Keratinocyte (primary cell): ENCODE results near the gene CCDC3.

Experiments
- CTCF ChIP-seq, 3 experiments: IDR thresholded peaks in 1 of 3; conservative IDR thresholded peaks in 1 of 3; optimal IDR thresholded peaks in 1 of 3; 2 replicates in 2 of 3; 3 replicates in 1 of 3; pipeline versions ENCODE3 to v1.5.1; 2011; ENCODE audit warnings: low read length in 3 of 3, mild to moderate bottlenecking in 3 of 3, moderate library complexity in 2 of 3, control low read depth in 1 of 3, inconsistent platforms in 1 of 3; ENCODE audit not compliant: insufficient read depth in 2 of 3; ENCODE audit errors: extremely low read depth in 1 of 3
- EZH2 ChIP-seq: IDR thresholded peaks from one replicate; pipeline ENCODE4 v1.6.1; 2012; ENCODE audit warnings: inconsistent platforms, mild to moderate bottlenecking, low read length, moderate library complexity

DNA sequence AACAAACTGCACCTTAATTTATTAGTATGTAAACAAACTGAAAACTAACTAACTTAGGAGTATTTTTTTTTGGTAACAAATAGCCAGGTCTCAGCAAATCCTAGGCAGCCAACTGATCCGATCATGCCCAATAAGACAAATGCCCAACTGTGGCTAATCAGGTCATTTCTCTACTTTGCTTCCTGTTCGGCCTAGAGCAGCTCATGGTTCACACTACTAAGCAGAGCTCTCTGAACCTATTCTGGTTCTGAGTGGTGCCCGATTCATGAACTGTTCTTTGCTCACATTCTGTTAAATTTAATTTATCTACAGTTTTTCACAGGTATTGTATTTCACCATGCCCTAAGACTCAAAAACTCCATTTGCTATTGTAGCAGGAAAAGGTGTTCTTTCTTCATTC is 55.1 kb downstream of the CCDC3 start:
- TF ChIP-seq CTCF (optimal IDR thresholded peaks at IDR 0.05 in 1 of 3, IDR thresholded peaks at IDR 0.05 in 1 of 3, conservative IDR thresholded peaks at IDR 0.05 in 1 of 3; ENCODE audit: extremely low read depth in 1 of 3, insufficient read depth in 2 of 3, low read length in 3 of 3) (no peak), EZH2 (no peak)
